Smooth muscle cell (in vitro differentiated cells): ENCODE measurements around the gene C17orf107. TPM values are rescaled to one million over a fixed set of nuclear protein-coding genes. Genes with fewer than 3 reads are reported as not detected.
"Not testable (repeated sequence)": the region's sequence is repeated elsewhere in the genome, so short reads cannot be mapped to it uniquely, and the experiment has no call there.

Experiments used
- DNase-seq: peaks from one replicate; lab custom pipeline; 2025; ENCODE audit not compliant: unreplicated experiment; lab: John Stamatoyannopoulos, UW
- H2AFZ ChIP-seq: fragments of 200-600 bp; sonication (generic); 2 replicates; pipeline ENCODE4 v1.6.0; 2016; ENCODE audit warnings: antibody characterized with exemption, low read depth, mild to moderate bottlenecking
- H3F3A ChIP-seq: fragments of 200-600 bp; sonication (generic); 2 replicates; pipeline ENCODE4 v1.6.0; 2017; ENCODE audit warnings: antibody characterized with exemption, low read depth
- H3K27ac ChIP-seq: fragments of 200-600 bp; sonication (generic); 2 replicates; pipeline ENCODE4 v1.5.1; 2016; ENCODE audit warnings: low read depth, mild to moderate bottlenecking
- H3K27me3 ChIP-seq: fragments of 200-600 bp; sonication (generic); 2 replicates; pipeline ENCODE4 v1.6.1; 2016; ENCODE audit warnings: low read depth, mild to moderate bottlenecking
- H3K36me3 ChIP-seq: fragments of 200-600 bp; sonication (generic); 2 replicates; pipeline ENCODE4 v1.5.1; 2016; ENCODE audit warnings: low read depth
- H3K4me1 ChIP-seq: fragments of 200-600 bp; sonication (generic); 2 replicates; pipeline ENCODE4 v1.5.1; 2016; ENCODE audit warnings: low read depth
- H3K4me2 ChIP-seq: fragments of 200-600 bp; sonication (generic); 2 replicates; pipeline ENCODE4 v1.6.0; 2016; ENCODE audit warnings: mild to moderate bottlenecking
- H3K4me3 ChIP-seq: fragments of 200-600 bp; sonication (generic); 2 replicates; pipeline ENCODE4 v1.5.1; 2016; ENCODE audit warnings: mild to moderate bottlenecking
- H3K79me2 ChIP-seq: fragments of 200-600 bp; sonication (generic); 2 replicates; pipeline ENCODE4 v1.6.0; 2016; ENCODE audit warnings: low read depth, mild to moderate bottlenecking
- H3K9ac ChIP-seq: fragments of 200-600 bp; sonication (generic); 2 replicates; pipeline ENCODE4 v1.6.0; 2016; ENCODE audit warnings: low read depth
- H3K9me3 ChIP-seq: fragments of 200-600 bp; sonication (generic); replicated peaks from 2 replicates; pipeline ENCODE4 v1.5.1; 2016; ENCODE audit warnings: low read depth
- H4K20me1 ChIP-seq: fragments of 200-600 bp; sonication (generic); 2 replicates; pipeline ENCODE4 v1.6.0; 2016; ENCODE audit warnings: low read depth
- CTCF ChIP-seq: fragments of 200-600 bp; sonication (generic); IDR thresholded peaks from 2 replicates; pipeline ENCODE4 v1.5.1; 2017; ENCODE audit warnings: borderline replicate concordance, mild to moderate bottlenecking, antibody characterized with exemption; ENCODE audit not compliant: insufficient read depth, poor library complexity, severe bottlenecking
- WGBS: methylation state at CpG from one replicate; pipeline ENCODE4 v1.1.7; 2016; ENCODE audit warnings: low lambda C conversion rate; 5-methylcytosine and 5-hydroxymethylcytosine counted together
- polyA plus RNA-seq: library from polyadenylated mRNA; unstranded; fragments of >200 nt; fragmentation: Nextera tagmentation; extraction: Ambion mirVana; gene quantifications from 2 replicates; pipeline ENCODE4 v1.2.1, GENCODE V29; 2016
- total RNA-seq: library from RNA; depleted of rRNA; stranded (reverse); fragments of >200 nt; gene quantifications from 2 replicates; pipeline ENCODE4 v1.2.3, GENCODE V29; 2014

C17orf107 gene
- total and polyA plus RNA-seq, 2 experiments from 2014 or later = 5.0 to 10.7 TPM

GRCh38 chr17:4862720-4863119 is 36.6 kb upstream of the C17orf107 start:
- TF ChIP-seq CTCF = no peak
- no peaks in the 10 kb centered on the region for H3K9me3 ChIP-seq
- no peaks in the 10 kb centered on the region for H3F3A ChIP-seq
- peaks cover 23% of the 10 kb centered on the region for H3K79me2 ChIP-seq
- H3K36me3 ChIP-seq = no peaks in the 10 kb centered on the region
- 97% methylated on average over 4 of the region's 4 CpGs for WGBS
- no peak overlapping the region for H2AFZ ChIP-seq
- peaks cover 44% of the 10 kb centered on the region for H4K20me1 ChIP-seq
- no peak overlapping the region for H3K4me3 ChIP-seq
- no peak overlapping the region for H3K27ac ChIP-seq
- peaks cover 17% of the 10 kb centered on the region for H3K4me1 ChIP-seq
- no peak overlapping the region for H3K4me2 ChIP-seq
- H3K27me3 ChIP-seq = no peaks in the 10 kb centered on the region
- no peak overlapping the region for H3K9ac ChIP-seq
- no peak for DNase-seq

- WGBS = 91% methylated on average over 1 of the region's 1 CpG
- Histone ChIP-seq H3K36me3 (no peaks in the 10 kb centered on the region), H3K27ac (no peak overlapping the region), H3K79me2 (peaks cover 18% of the 10 kb centered on the region), H3F3A (no peaks in the 10 kb centered on the region), H3K4me2 (no peak overlapping the region), H3K27me3 (no peaks in the 10 kb centered on the region), H3K9ac (no peak overlapping the region), H3K4me3 (no peak overlapping the region), H3K4me1 (peaks cover 11% of the 10 kb centered on the region), H2AFZ (no peak overlapping the region), H3K9me3 (no peaks in the 10 kb centered on the region), H4K20me1 (peaks cover 43% of the 10 kb centered on the region)
- DNase-seq = no peak
- no peak for TF ChIP-seq CTCF
These were observed 36.0 kb upstream of the C17orf107 start for GRCh38 chr17:4863321-4863720.

GRCh38 chr17:4867535-4867934 is 31.8 kb upstream of the C17orf107 start:
- DNase-seq, H3F3A ChIP-seq, H3K4me2 ChIP-seq, H3K4me3 ChIP-seq, H3K27me3 ChIP-seq, H3K4me1 ChIP-seq, H2AFZ ChIP-seq, H3K9me3 ChIP-seq, H3K27ac ChIP-seq, H3K36me3 ChIP-seq, H3K9ac ChIP-seq: not testable (repeated sequence)
- H4K20me1 ChIP-seq = peaks cover 58% of the 10 kb centered on the region
- WGBS = 98% methylated on average over 5 of the region's 5 CpGs
- H3K79me2 ChIP-seq = peaks cover 10% of the 10 kb centered on the region

GRCh38 chr17:4869058-4869998 is 30.0 kb upstream of the C17orf107 start:
- not testable (repeated sequence) for H3K27me3 ChIP-seq, H2AFZ ChIP-seq, DNase-seq, H3K4me1 ChIP-seq, H3K4me2 ChIP-seq, H3K27ac ChIP-seq, H3K36me3 ChIP-seq, H3K9ac ChIP-seq, H3F3A ChIP-seq, H3K4me3 ChIP-seq, H3K9me3 ChIP-seq, H3K79me2 ChIP-seq
- WGBS = 92% methylated on average over 22 of the region's 22 CpGs
- H4K20me1 ChIP-seq = peaks cover 61% of the 10 kb centered on the region
